PC-9 (cell line): ENCODE measurements around the gene LCN12. TPM values are rescaled to one million over a fixed set of nuclear protein-coding genes. Genes with fewer than 3 reads are reported as not detected.

ENCODE experiments used
- BruUV-seq: library from RNA; stranded (reverse); fragments of 400-500 nt; replicated peaks from 2 replicates; lab custom pipeline; 2021; lab: Mats Ljungman, UMichigan
- CTCF ChIA-PET: fragments of 300-600 bp; sonication (Branson Sonifier 250); formaldehyde crosslinking; loops from one replicate; lab custom pipeline; 2022; ENCODE audit warnings: antibody characterized with exemption; lab: Charles Lee
- POLR2A ChIA-PET: fragments of 300-600 bp; sonication (Branson Sonifier 250); formaldehyde crosslinking; loops from one replicate; lab custom pipeline; 2022; ENCODE audit warnings: antibody characterized with exemption; ENCODE audit not compliant: unreplicated experiment; lab: Charles Lee
- DNase-seq, 2 experiments: peaks; one replicate each; pipeline versions ENCODE4 v3.0.0 to v3.0.0-alpha.2; 2015 to 2022; ENCODE audit warnings: mixed read lengths in 1 of 2
- H2AFZ ChIP-seq: fragments of 200-600 bp; sonication (generic); 2 replicates; pipeline ENCODE4 v1.8.1; 2017; ENCODE audit warnings: antibody characterized with exemption
- H3F3A ChIP-seq: fragments of 200-600 bp; sonication (generic); 2 replicates; pipeline ENCODE4 v1.8.1; 2017; ENCODE audit warnings: antibody characterized with exemption, mild to moderate bottlenecking, low read depth; ENCODE audit not compliant: insufficient read depth
- H3K27ac ChIP-seq: fragments of 200-600 bp; sonication (generic); 2 replicates; pipeline ENCODE4 v1.6.1; 2016; ENCODE audit warnings: mixed run types
- H3K27me3 ChIP-seq: fragments of 200-600 bp; sonication (generic); 2 replicates; pipeline ENCODE4 v1.6.1; 2016; ENCODE audit warnings: low read depth, mixed run types; ENCODE audit not compliant: insufficient read depth
- H3K36me3 ChIP-seq: fragments of 200-600 bp; sonication (generic); 2 replicates; pipeline ENCODE4 v1.6.1; 2016; ENCODE audit warnings: low read depth, mixed run types
- H3K4me1 ChIP-seq: fragments of 200-600 bp; sonication (generic); replicated peaks from 2 replicates; pipeline ENCODE4 v1.6.1; 2016; ENCODE audit warnings: mixed run types; ENCODE audit not compliant: insufficient read depth
- H3K4me2 ChIP-seq: fragments of 200-600 bp; sonication (generic); 2 replicates; pipeline ENCODE4 v1.6.1; 2017; ENCODE audit warnings: mixed run types
- H3K4me3 ChIP-seq: fragments of 200-600 bp; sonication (generic); 2 replicates; pipeline ENCODE4 v1.6.1; 2016; ENCODE audit warnings: mixed run types
- H3K79me2 ChIP-seq: fragments of 200-600 bp; sonication (generic); 2 replicates; pipeline ENCODE4 v1.6.1; 2017; ENCODE audit warnings: low read depth, mixed run types
- H3K9me2 ChIP-seq: fragments of 200-600 bp; sonication (generic); 2 replicates; pipeline ENCODE4 v1.8.1; 2017; ENCODE audit warnings: mild to moderate bottlenecking; ENCODE audit not compliant: insufficient read depth
- H3K9me3 ChIP-seq: fragments of 200-600 bp; sonication (generic); 2 replicates; pipeline ENCODE4 v1.8.1; 2016; ENCODE audit warnings: low read depth; ENCODE audit not compliant: insufficient read depth
- H4K20me1 ChIP-seq: fragments of 200-600 bp; sonication (generic); 2 replicates; pipeline ENCODE4 v1.8.1; 2017; ENCODE audit not compliant: insufficient read depth
- EZH2 ChIP-seq: fragments of 200-600 bp; sonication (generic); IDR thresholded peaks from 2 replicates; pipeline ENCODE4 v1.8.0; 2017; ENCODE audit warnings: antibody characterized with exemption, low read depth
- intact Hi-C: fragments of 100-400 bp; cut with micrococcal nuclease; formaldehyde crosslinking; loops from one replicate; pipeline ENCODE4 v1.10.0; 2022; ENCODE audit not compliant: unreplicated experiment
- total RNA-seq: library from RNA; stranded (reverse); gene quantifications from 2 replicates; pipeline ENCODE4 v1.2.3, GENCODE V29; 2021
- TF ChIP-seq, protein P1 (sequence below): fragments of 200-600 bp; sonication (generic); conservative IDR thresholded peaks from 2 replicates; pipeline ENCODE4 v1.6.1; 2017; ENCODE audit warnings: mixed run types, antibody characterized with exemption, mild to moderate bottlenecking, moderate library complexity

Gene LCN12
- total RNA-seq, 1 experiment from 2014 or later: 9.3 TPM

DNA sequence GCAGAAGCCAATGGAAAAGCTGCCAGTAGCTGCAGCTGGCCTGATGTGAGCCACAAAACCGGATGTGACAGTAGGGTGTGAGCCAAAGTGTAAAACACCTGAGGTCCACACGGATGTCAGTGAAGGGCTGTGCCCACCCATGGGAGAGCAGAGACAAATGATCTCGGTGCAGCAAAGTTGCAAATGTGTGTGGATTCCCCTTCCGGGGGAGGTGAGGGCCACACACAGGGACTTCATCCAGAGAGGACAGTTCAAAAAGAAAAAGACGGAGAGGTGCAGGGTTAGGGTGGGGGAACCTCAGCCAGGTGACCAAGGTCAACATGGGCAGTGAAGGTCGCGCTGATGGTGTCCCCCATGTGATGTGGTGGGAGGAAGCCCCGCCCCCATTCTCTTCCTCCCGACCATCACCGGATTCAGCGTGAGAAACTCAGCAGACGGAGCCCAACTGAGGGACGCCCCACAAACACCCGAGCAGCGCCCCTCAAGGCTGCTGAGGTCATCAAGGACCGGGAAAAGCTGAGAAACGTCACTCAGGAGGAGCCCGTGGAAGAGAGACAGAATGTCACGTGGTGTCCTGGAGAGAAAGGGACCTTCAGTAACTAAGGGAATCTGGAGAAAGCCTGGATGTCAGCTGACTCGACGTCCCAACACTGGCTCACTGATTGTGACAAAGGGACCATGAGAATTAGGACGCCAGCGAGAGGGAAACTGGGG lies 13.9 kb downstream of the LCN12 start:
- no peak overlapping the region for H3K4me2 ChIP-seq
- no peaks in the 10 kb centered on the region for H3K9me3 ChIP-seq
- no TSS peak for BruUV-seq
- H3K4me3 ChIP-seq: no peak overlapping the region
- intact Hi-C loops: no loop called here
- H3K79me2 ChIP-seq: no peaks in the 10 kb centered on the region
- no peak for DNase-seq
- H3K36me3 ChIP-seq: no peaks in the 10 kb centered on the region
- H3K27ac ChIP-seq: no peak overlapping the region
- peaks cover 8% of the 10 kb centered on the region; the same call in 1 of the 2 replicates for H3F3A ChIP-seq
- TF ChIP-seq, protein P1, sequence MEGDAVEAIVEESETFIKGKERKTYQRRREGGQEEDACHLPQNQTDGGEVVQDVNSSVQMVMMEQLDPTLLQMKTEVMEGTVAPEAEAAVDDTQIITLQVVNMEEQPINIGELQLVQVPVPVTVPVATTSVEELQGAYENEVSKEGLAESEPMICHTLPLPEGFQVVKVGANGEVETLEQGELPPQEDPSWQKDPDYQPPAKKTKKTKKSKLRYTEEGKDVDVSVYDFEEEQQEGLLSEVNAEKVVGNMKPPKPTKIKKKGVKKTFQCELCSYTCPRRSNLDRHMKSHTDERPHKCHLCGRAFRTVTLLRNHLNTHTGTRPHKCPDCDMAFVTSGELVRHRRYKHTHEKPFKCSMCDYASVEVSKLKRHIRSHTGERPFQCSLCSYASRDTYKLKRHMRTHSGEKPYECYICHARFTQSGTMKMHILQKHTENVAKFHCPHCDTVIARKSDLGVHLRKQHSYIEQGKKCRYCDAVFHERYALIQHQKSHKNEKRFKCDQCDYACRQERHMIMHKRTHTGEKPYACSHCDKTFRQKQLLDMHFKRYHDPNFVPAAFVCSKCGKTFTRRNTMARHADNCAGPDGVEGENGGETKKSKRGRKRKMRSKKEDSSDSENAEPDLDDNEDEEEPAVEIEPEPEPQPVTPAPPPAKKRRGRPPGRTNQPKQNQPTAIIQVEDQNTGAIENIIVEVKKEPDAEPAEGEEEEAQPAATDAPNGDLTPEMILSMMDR: no peak
- H3K9me2 ChIP-seq: no peaks in the 10 kb centered on the region
- peaks cover 10% of the 10 kb centered on the region for H3K4me1 ChIP-seq
- no peak overlapping the region for H2AFZ ChIP-seq
- CTCF ChIA-PET: no interaction called here
- POLR2A ChIA-PET: no interaction called here
- no peaks in the 10 kb centered on the region for H4K20me1 ChIP-seq
- H3K27me3 ChIP-seq: no peaks in the 10 kb centered on the region

DNA sequence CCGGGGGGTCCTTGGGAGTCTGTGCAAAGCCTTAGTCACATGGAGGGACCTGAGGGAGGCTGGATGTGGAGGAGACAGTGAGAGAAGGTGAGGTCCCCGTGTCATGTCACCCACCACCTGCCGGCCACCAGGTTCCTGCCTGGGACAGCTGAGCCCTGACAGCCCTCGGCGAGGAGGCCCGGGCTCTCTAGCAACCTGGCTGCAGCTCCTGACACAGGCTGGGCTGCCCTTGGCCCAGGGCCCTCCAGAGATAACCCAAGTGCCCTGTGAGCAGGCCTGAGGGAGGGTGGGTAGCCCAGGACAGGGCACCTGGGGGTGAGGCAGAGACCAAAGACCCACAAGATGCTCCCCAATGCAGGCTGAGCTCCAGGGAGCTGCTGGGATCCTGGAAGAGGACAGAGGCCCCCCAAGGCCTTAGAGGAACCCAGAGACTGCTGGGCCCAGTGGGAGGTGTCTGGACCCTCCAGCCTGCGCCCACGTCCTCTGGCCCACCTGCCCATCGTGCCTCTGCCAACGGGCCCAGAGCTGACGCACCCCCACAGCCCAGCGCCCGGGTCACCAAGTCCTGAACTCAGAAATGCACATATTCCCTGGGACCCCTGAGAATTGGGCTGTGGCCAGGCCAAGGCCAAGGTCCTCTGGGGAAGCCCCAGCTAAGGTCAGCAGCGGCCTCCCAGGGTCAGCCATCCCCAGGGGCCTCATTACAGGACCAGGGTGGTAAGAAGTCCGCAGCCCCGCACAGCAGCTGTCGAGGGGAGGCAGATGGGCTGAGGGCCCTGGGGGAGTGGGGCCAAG lies 16.5 kb downstream of the LCN12 start:
- no peaks in the 10 kb centered on the region for H3K27me3 ChIP-seq
- TF ChIP-seq, protein P1: no peak
- TF ChIP-seq EZH2: no peak
- H3K9me2 ChIP-seq: no peaks in the 10 kb centered on the region
- H3K27ac ChIP-seq: no peak overlapping the region
- no TSS peak for BruUV-seq
- H3K9me3 ChIP-seq: no peaks in the 10 kb centered on the region
- no peaks in the 10 kb centered on the region for H4K20me1 ChIP-seq
- CTCF ChIA-PET: no interaction called here
- intact Hi-C loops: no loop called here
- H3K4me2 ChIP-seq: no peak overlapping the region
- POLR2A ChIA-PET: interaction anchor here (0.6 kb wide), 2 partner anchors 23 to 96 kb away, joined by 3 to 17 read pairs; no protein-coding TSS in a partner anchor
- no peak for DNase-seq
- H3K36me3 ChIP-seq: no peaks in the 10 kb centered on the region
- peaks cover 10% of the 10 kb centered on the region for H3K4me1 ChIP-seq
- H3F3A ChIP-seq: no peaks in the 10 kb centered on the region
- no peak overlapping the region for H3K4me3 ChIP-seq
- no peaks in the 10 kb centered on the region for H3K79me2 ChIP-seq
- H2AFZ ChIP-seq: no peak overlapping the region

DNA sequence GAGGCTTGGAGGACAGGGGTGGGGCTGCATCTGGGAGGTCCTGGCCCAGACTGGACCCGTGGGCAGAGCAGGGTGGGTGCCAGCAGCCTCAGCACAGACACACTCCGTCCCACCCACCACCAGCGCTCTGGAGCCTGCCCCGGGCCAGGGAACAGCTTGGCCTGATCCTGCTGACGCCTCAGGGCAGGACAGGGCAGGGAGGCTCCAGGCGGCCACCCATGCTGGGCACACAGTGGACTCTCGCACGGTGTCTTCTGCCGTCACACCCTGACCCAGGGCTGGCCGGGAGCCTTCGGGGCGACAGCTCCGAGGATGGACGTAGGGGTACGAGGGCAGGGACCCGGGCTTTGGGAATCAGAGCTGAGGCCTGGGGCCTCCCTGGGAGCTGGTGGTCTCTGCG lies 17.1 kb downstream of the LCN12 start:
- H4K20me1 ChIP-seq: no peaks in the 10 kb centered on the region
- no peaks in the 10 kb centered on the region for H3F3A ChIP-seq
- H3K4me1 ChIP-seq: peaks cover 8% of the 10 kb centered on the region
- H3K36me3 ChIP-seq: no peaks in the 10 kb centered on the region
- no peaks in the 10 kb centered on the region for H3K9me3 ChIP-seq
- TF ChIP-seq, protein P1: no peak
- no peak for TF ChIP-seq EZH2
- H3K4me2 ChIP-seq: no peak overlapping the region
- H3K9me2 ChIP-seq: no peaks in the 10 kb centered on the region
- no peaks in the 10 kb centered on the region for H3K27me3 ChIP-seq
- no peak overlapping the region for H3K4me3 ChIP-seq
- ChIA-PET CTCF (no interaction called here), POLR2A (interaction anchor here (0.6 kb wide), 1 partner anchor 95 kb away, joined by 3 read pairs; no protein-coding TSS in a partner anchor)
- no peaks in the 10 kb centered on the region for H3K79me2 ChIP-seq
- intact Hi-C loops: no loop called here
- no TSS peak for BruUV-seq
- H3K27ac ChIP-seq: no peak overlapping the region
- no peak overlapping the region for H2AFZ ChIP-seq
- DNase-seq: no peak
